ENCODE results near the gene EPC2. TPM values are rescaled to one million over a fixed set of nuclear protein-coding genes. Genes with fewer than 3 reads are reported as not detected.
"Not testable (repeated sequence)": the region's sequence is repeated elsewhere in the genome, so short reads cannot be mapped to it uniquely, and the experiment has no call there.

EPC2 gene
- polyA plus RNA-seq, 1 experiment, result 24.7 TPM

- no peak for DNase-seq (ENCODE audit: low read depth, low spot score)
- ChIA-PET CTCF (no interaction called here), POLR2A (interaction anchor here (0.6 kb wide), 1 partner anchor 36 kb away, joined by 3 read pairs; the partner anchor contains the start of gene EPC2)
- H3K27me3 ChIP-seq (ENCODE audit: control insufficient read depth, insufficient read depth, low read length), result no peaks in the 10 kb centered on the region
- H3K9me3 ChIP-seq (ENCODE audit: control insufficient read depth, insufficient read depth, low read length), result peaks cover 7% of the 10 kb centered on the region; the same call in 1 of the 2 replicates
- H3K4me3 ChIP-seq (ENCODE audit: low read depth, low read length), result no peak overlapping the region
- no peak for TF ChIP-seq CTCF (IDR thresholded peaks at IDR 0.05; ENCODE audit: low read depth, low read length)
- H3K27ac ChIP-seq (ENCODE audit: low read depth, low read length), result no peak overlapping the region
Observed at GRCh38 chr2:148680462-148680861, 35.9 kb downstream of the EPC2 start.

GRCh38 chr2:148681443-148681842, 36.9 kb downstream of the EPC2 start:
- TF ChIP-seq CTCF (IDR thresholded peaks at IDR 0.05; ENCODE audit: low read depth, low read length), result no peak
- ChIA-PET POLR2A (no interaction called here), CTCF (no interaction called here)

GRCh38 chr2:148681862-148682261, 37.3 kb downstream of the EPC2 start:
- DNase-seq (ENCODE audit: low read depth, low spot score); CTCF ChIA-PET; H3K27me3 ChIP-seq (ENCODE audit: control insufficient read depth, insufficient read depth, low read length); H3K27ac ChIP-seq (ENCODE audit: low read depth, low read length); H3K4me3 ChIP-seq (ENCODE audit: low read depth, low read length); POLR2A ChIA-PET; H3K9me3 ChIP-seq (ENCODE audit: control insufficient read depth, insufficient read depth, low read length): not testable (repeated sequence)

More at GRCh38 chr2:148681443-148681842, 36.9 kb downstream of the EPC2 start:
- Histone ChIP-seq H3K27me3 (ENCODE audit: control insufficient read depth, insufficient read depth, low read length) (no peaks in the 10 kb centered on the region), H3K27ac (ENCODE audit: low read depth, low read length) (no peak overlapping the region), H3K9me3 (ENCODE audit: control insufficient read depth, insufficient read depth, low read length) (peaks cover 7% of the 10 kb centered on the region; the same call in 1 of the 2 replicates), H3K4me3 (ENCODE audit: low read depth, low read length) (no peak overlapping the region)
- DNase-seq (ENCODE audit: low read depth, low spot score), result no peak

- TF ChIP-seq CTCF (IDR thresholded peaks at IDR 0.05; ENCODE audit: low read depth, low read length), result no peak
- Histone ChIP-seq H3K4me3 (ENCODE audit: low read depth, low read length) (no peak overlapping the region), H3K9me3 (ENCODE audit: control insufficient read depth, insufficient read depth, low read length) (no peaks in the 10 kb centered on the region), H3K27ac (ENCODE audit: low read depth, low read length) (no peak overlapping the region), H3K27me3 (ENCODE audit: control insufficient read depth, insufficient read depth, low read length) (no peaks in the 10 kb centered on the region)
- ChIA-PET POLR2A (no interaction called here), CTCF (interaction anchor here (0.6 kb wide), 1 partner anchor 14 kb away, joined by 3 read pairs; no protein-coding TSS in a partner anchor)
- DNase-seq (ENCODE audit: low read depth, low spot score), result no peak
Observed at GRCh38 chr2:148684507-148684906, 40.0 kb downstream of the EPC2 start.

GRCh38 chr2:148687543-148687942, 43.0 kb downstream of the EPC2 start:
- ChIA-PET POLR2A (no interaction called here), CTCF (interaction anchor here (0.6 kb wide), 1 partner anchor 698 kb away, joined by 3 read pairs; no protein-coding TSS in a partner anchor)
- DNase-seq (ENCODE audit: low read depth, low spot score), result no peak
- no peaks in the 10 kb centered on the region for H3K9me3 ChIP-seq (ENCODE audit: control insufficient read depth, insufficient read depth, low read length)
- no peak overlapping the region for H3K4me3 ChIP-seq (ENCODE audit: low read depth, low read length)
- H3K27ac ChIP-seq (ENCODE audit: low read depth, low read length), result no peak overlapping the region
- TF ChIP-seq CTCF (IDR thresholded peaks at IDR 0.05; ENCODE audit: low read depth, low read length), result no peak
- H3K27me3 ChIP-seq (ENCODE audit: control insufficient read depth, insufficient read depth, low read length), result no peaks in the 10 kb centered on the region

- CTCF ChIA-PET; H3K4me3 ChIP-seq (ENCODE audit: low read depth, low read length); H3K27me3 ChIP-seq (ENCODE audit: control insufficient read depth, insufficient read depth, low read length); H3K27ac ChIP-seq (ENCODE audit: low read depth, low read length); H3K9me3 ChIP-seq (ENCODE audit: control insufficient read depth, insufficient read depth, low read length); DNase-seq (ENCODE audit: low read depth, low spot score); POLR2A ChIA-PET: not testable (repeated sequence)
Observed at GRCh38 chr2:148688011-148688410, 43.5 kb downstream of the EPC2 start.

Data from AG04450 (cell line).